Keratinocyte (primary cell): ENCODE measurements around the gene FBN1. TPM values are rescaled to one million over a fixed set of nuclear protein-coding genes. Genes with fewer than 3 reads are reported as not detected.
A peak's percentile ranks its signal among the peaks of the same experiment; 100 is the strongest.

ENCODE experiments used
- DNase-seq: peaks from one replicate; pipeline ENCODE4 v3.0.0-alpha.2; 2011; ENCODE audit warnings: low read depth, missing footprints, low spot score
- FAIRE-seq: peaks from 2 replicates; lab custom pipeline; 2011; peaks lifted over from hg19 to GRCh38; lab: Jason Lieb, UNC
- H2AFZ ChIP-seq: 2 replicates; pipeline ENCODE4 v1.6.0; 2012; ENCODE audit warnings: low read length, control low read depth, inconsistent platforms; ENCODE audit not compliant: control insufficient read depth
- H3K27ac ChIP-seq: 2 replicates; pipeline ENCODE4 v1.5.1; 2011; ENCODE audit warnings: low read length; ENCODE audit not compliant: control insufficient read depth, insufficient read depth
- H3K27me3 ChIP-seq: 3 replicates; pipeline ENCODE4 v1.6.0; 2011; ENCODE audit warnings: low read length; ENCODE audit not compliant: control insufficient read depth, insufficient read depth; ENCODE audit errors: extremely low read depth
- H3K36me3 ChIP-seq, 2 experiments: 2 replicates in 1 of 2; 3 replicates in 1 of 2; pipeline ENCODE4 v1.5.1; 2011; ENCODE audit warnings: low read length in 2 of 2, mild to moderate bottlenecking in 1 of 2; ENCODE audit not compliant: control insufficient read depth in 2 of 2, insufficient read depth in 2 of 2; ENCODE audit errors: extremely low read depth in 1 of 2
- H3K4me1 ChIP-seq: 3 replicates; pipeline ENCODE4 v1.5.1; 2011; ENCODE audit warnings: low read length; ENCODE audit not compliant: control insufficient read depth, insufficient read depth; ENCODE audit errors: extremely low read depth
- H3K4me2 ChIP-seq: 3 replicates; pipeline ENCODE4 v1.6.0; 2011; ENCODE audit warnings: low read depth, low read length; ENCODE audit not compliant: control insufficient read depth, insufficient read depth; ENCODE audit errors: extremely low read depth
- H3K4me3 ChIP-seq, 3 experiments: fragments of 200-600 bp in 1 of 3; sonication (generic) in 1 of 3; 2 replicates in 2 of 3; 3 replicates in 1 of 3; pipeline ENCODE4 v1.5.1; 2011 to 2016; ENCODE audit warnings: low read length in 3 of 3, mild to moderate bottlenecking in 3 of 3, control low read depth in 2 of 3, inconsistent platforms in 1 of 3, low read depth in 1 of 3, mixed read lengths in 1 of 3, mixed run types in 1 of 3, moderate library complexity in 1 of 3; ENCODE audit not compliant: control insufficient read depth in 2 of 3, insufficient read depth in 2 of 3; ENCODE audit errors: extremely low read depth in 1 of 3
- H3K79me2 ChIP-seq: 2 replicates; pipeline ENCODE4 v1.6.0; 2012; ENCODE audit warnings: low read length; ENCODE audit not compliant: control insufficient read depth, insufficient read depth
- H3K9ac ChIP-seq: 3 replicates; pipeline ENCODE4 v1.6.0; 2011; ENCODE audit warnings: low read length; ENCODE audit not compliant: control insufficient read depth, insufficient read depth; ENCODE audit errors: extremely low read depth
- H3K9me1 ChIP-seq: 3 replicates; pipeline ENCODE4 v1.6.0; 2011; ENCODE audit warnings: low read length; ENCODE audit not compliant: control insufficient read depth, insufficient read depth; ENCODE audit errors: extremely low read depth
- H3K9me3 ChIP-seq: 2 replicates; pipeline ENCODE4 v1.5.1; 2012; ENCODE audit warnings: low read depth, low read length; ENCODE audit not compliant: control insufficient read depth
- H4K20me1 ChIP-seq: 3 replicates; pipeline ENCODE4 v1.6.0; 2011; ENCODE audit warnings: low read length; ENCODE audit not compliant: control insufficient read depth, insufficient read depth; ENCODE audit errors: extremely low read depth
- EZH2 ChIP-seq: IDR thresholded peaks from one replicate; pipeline ENCODE4 v1.6.1; 2012; ENCODE audit warnings: inconsistent platforms, mild to moderate bottlenecking, low read length, moderate library complexity
- dilution Hi-C: fragments of 300-500 bp; cut with MboI; formaldehyde crosslinking; loops from one replicate; pipeline ENCODE4 v1.7.0; 2020; ENCODE audit warnings: low sequenced_read_pairs; ENCODE audit not compliant: extremely low pct_ligation_motif_present
- polyA plus RNA-seq, 5 experiments: library from polyadenylated mRNA; depleted of rRNA in 3 of 5; stranded (reverse) in 3 of 5; stranded (forward) in 1 of 5; unstranded in 1 of 5; fragments of >200 nt; gene quantifications; 1 replicate in 1 of 5; 2 replicates in 3 of 5; 3 replicates in 1 of 5; pipeline versions ENCODE4 v1.2.1 to v1.2.3, GENCODE V29; 2011 to 2012; ENCODE audit warnings: missing spikeins in 2 of 5, low read depth in 1 of 5, low replicate concordance in 1 of 5
- TF ChIP-seq, protein P1 (sequence below), 3 experiments: IDR thresholded peaks in 1 of 3; conservative IDR thresholded peaks in 1 of 3; optimal IDR thresholded peaks in 1 of 3; 2 replicates in 2 of 3; 3 replicates in 1 of 3; pipeline versions ENCODE3 to v1.5.1; 2011; ENCODE audit warnings: low read length in 3 of 3, mild to moderate bottlenecking in 3 of 3, moderate library complexity in 2 of 3, control low read depth in 1 of 3, inconsistent platforms in 1 of 3; ENCODE audit not compliant: insufficient read depth in 2 of 3; ENCODE audit errors: extremely low read depth in 1 of 3

FBN1 gene
- polyA plus RNA-seq, 1 donor (not counting 4 experiments of a cell fraction or from before 2014, with no cell fraction given): 3.5 TPM

- no peak overlapping the region for H2AFZ ChIP-seq
- no peak overlapping the region for H3K27ac ChIP-seq
- DNase-seq: no peak
- no peak overlapping the region for H3K4me3 ChIP-seq
- dilution Hi-C loops: no loop called here
- no peak for FAIRE-seq
- no peaks in the 10 kb centered on the region for H4K20me1 ChIP-seq
- TF ChIP-seq EZH2: no peak
- TF ChIP-seq, protein P1, sequence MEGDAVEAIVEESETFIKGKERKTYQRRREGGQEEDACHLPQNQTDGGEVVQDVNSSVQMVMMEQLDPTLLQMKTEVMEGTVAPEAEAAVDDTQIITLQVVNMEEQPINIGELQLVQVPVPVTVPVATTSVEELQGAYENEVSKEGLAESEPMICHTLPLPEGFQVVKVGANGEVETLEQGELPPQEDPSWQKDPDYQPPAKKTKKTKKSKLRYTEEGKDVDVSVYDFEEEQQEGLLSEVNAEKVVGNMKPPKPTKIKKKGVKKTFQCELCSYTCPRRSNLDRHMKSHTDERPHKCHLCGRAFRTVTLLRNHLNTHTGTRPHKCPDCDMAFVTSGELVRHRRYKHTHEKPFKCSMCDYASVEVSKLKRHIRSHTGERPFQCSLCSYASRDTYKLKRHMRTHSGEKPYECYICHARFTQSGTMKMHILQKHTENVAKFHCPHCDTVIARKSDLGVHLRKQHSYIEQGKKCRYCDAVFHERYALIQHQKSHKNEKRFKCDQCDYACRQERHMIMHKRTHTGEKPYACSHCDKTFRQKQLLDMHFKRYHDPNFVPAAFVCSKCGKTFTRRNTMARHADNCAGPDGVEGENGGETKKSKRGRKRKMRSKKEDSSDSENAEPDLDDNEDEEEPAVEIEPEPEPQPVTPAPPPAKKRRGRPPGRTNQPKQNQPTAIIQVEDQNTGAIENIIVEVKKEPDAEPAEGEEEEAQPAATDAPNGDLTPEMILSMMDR (optimal IDR thresholded peaks at IDR 0.05 in 1 of 3, IDR thresholded peaks at IDR 0.05 in 1 of 3, conservative IDR thresholded peaks at IDR 0.05 in 1 of 3; ENCODE audit: extremely low read depth in 1 of 3, insufficient read depth in 2 of 3, low read length in 3 of 3): peak in 1 of 3 experiments; percentile 17
- H3K36me3 ChIP-seq: no peaks in the 10 kb centered on the region
- peaks cover 4% of the 10 kb centered on the region for H3K27me3 ChIP-seq
- H3K9me1 ChIP-seq: no peaks in the 10 kb centered on the region
- H3K79me2 ChIP-seq: no peaks in the 10 kb centered on the region
- H3K4me1 ChIP-seq: peaks cover 12% of the 10 kb centered on the region
- H3K9ac ChIP-seq: no peak overlapping the region
- no peak overlapping the region for H3K4me2 ChIP-seq
- no peaks in the 10 kb centered on the region for H3K9me3 ChIP-seq
These were observed 2.5 kb upstream of the FBN1 start for GRCh38 chr15:48647962-48648361.

DNA sequence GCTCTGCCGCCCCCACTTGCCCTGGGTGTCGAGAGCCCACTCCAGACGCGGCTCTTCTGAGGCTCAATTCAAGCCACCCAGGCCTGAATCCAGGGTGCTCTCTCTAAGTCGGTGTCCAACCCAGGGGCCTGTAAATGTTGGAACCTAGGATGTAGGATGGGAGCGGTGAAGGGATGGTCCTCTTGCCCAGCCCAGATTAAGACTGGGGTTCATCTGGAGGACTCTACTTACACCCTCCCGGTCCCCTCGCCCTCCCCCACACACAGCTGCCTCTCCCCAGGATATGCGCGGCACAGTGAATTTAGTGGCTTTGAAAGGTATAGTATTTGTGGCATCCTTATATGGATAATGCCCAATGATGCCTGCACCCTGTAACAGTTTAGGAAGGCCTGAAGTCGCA lies 822 bp upstream of the FBN1 start:
- no peak for DNase-seq
- H3K4me1 ChIP-seq: peaks cover 12% of the 10 kb centered on the region
- H3K9ac ChIP-seq: peak overlapping the region; percentile 60
- no peaks in the 10 kb centered on the region for H3K79me2 ChIP-seq
- no peaks in the 10 kb centered on the region for H3K9me3 ChIP-seq
- peak overlapping the region; percentile 89 for H3K4me2 ChIP-seq
- no peaks in the 10 kb centered on the region for H3K36me3 ChIP-seq
- peak overlapping the region; percentile 89 for H2AFZ ChIP-seq
- peak overlapping the region; percentile 66 to 75 (median 73) for H3K4me3 ChIP-seq
- H3K27me3 ChIP-seq: peaks cover 4% of the 10 kb centered on the region
- H4K20me1 ChIP-seq: no peaks in the 10 kb centered on the region
- H3K27ac ChIP-seq: no peak overlapping the region
- no peak for FAIRE-seq
- no peak for TF ChIP-seq EZH2
- TF ChIP-seq, protein P1 (optimal IDR thresholded peaks at IDR 0.05 in 1 of 3, IDR thresholded peaks at IDR 0.05 in 1 of 3, conservative IDR thresholded peaks at IDR 0.05 in 1 of 3; ENCODE audit: extremely low read depth in 1 of 3, insufficient read depth in 2 of 3, low read length in 3 of 3): no peak
- dilution Hi-C loops: no loop called here
- H3K9me1 ChIP-seq: no peaks in the 10 kb centered on the region
